ENCODE data around the gene KRT76.

- no peak for TF ChIP-seq CTCF (IDR thresholded peaks at IDR 0.05; ENCODE audit: low read length)
- no peak for TF ChIP-seq EZH2 (IDR thresholded peaks at IDR 0.05; ENCODE audit: borderline replicate concordance, low read length)
Observed at GRCh38 chr12:52814710-52815155, 37.6 kb upstream of the KRT76 start.
